DMS153 (cell line): ENCODE measurements around the gene MRPL36.

Source experiments
- DNase-seq: peaks from one replicate; lab custom pipeline; 2025; lab: John Stamatoyannopoulos, UW

The MRPL36 gene

DNA sequence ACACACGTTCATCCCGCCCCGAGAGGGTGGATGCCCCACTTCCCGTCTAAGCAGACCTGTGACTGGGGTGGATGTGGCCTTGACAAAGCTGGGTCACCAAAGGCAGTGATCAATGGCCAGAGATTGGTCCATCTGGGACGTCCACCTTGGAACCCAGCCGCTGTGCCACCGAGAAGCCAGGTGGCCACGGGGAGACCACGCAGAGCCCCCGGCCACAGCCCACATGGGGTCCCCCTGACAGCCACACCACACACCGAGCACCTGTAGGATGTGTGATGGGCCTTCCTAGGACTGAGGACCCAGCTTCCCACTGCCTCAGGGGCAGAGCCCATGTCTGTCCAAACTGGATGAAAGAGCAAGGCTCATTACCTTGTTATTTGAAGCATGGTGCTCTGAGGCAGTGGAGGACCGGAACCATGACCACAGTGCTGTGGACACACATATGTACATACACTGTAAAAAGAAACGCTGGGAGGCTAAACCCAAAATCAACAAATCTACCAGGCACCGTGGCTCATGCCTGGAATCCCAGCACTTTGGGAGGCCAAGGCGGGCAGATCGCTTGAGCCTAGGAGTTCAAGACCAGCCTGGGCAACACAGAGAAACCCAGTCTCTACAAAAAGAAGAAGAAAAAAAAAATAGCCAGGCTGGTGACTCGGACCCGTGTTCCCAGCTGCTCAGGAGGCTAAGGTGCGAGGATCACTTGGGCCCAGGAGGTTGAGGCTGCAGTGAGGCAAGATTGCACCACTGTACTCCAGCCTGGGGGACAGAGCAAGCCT is 50.1 kb downstream of the MRPL36 start:
- DNase-seq: no peak

DNA sequence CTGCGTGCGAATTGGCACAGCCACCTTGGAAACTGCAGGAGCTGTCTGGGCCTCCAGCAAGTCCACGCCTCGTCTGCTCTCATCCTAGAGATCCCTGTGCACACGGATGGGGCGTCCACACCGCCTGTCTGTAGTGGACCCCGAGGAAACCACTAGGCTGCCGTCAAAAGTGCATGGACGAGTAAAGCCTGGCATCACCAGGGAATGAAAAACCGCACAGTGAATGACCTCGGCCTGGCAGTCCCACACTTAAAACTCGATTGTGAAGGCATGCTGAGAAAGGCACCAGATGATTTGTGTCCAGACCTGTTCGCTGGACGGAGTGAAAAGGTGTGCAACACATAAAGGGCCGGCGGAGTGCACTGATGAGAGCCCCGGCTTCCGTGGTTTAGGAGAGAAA is 50.8 kb downstream of the MRPL36 start:
- no peak for DNase-seq
